SK-N-SH treated with all-trans-retinoic acid at 6 μM for 48 hours (cell line): ENCODE measurements around the gene SIK3.

Source experiments
- ATAC-seq: fragments of 200-7000 bp; cut with Tn5 transposase; 3 replicates; pipeline ENCODE4 v1.9.1; 2020; ENCODE audit warnings: mild to moderate bottlenecking, moderate library complexity
- ARNTL ChIP-seq: fragments of 450-650 bp; formaldehyde crosslinking; IDR thresholded peaks from 2 replicates; pipeline ENCODE4 v1.5.0; 2020; ENCODE audit warnings: low read depth, mild to moderate bottlenecking, moderate library complexity, borderline replicate concordance
- BACH2 ChIP-seq: fragments of 250-450 bp; sonication (Bioruptor Pico); IDR thresholded peaks from 2 replicates; pipeline ENCODE4 v1.9.0; 2021; ENCODE audit warnings: mild to moderate bottlenecking, borderline replicate concordance
- CREB5 ChIP-seq: fragments of 250-450 bp; sonication (Bioruptor Pico); IDR thresholded peaks from 2 replicates; pipeline ENCODE4 v1.5.1; 2020; ENCODE audit warnings: low read depth, mild to moderate bottlenecking, moderate library complexity
- CSRNP3 ChIP-seq: fragments of 250-450 bp; sonication (Bioruptor Pico); IDR thresholded peaks from 2 replicates; pipeline ENCODE4 v1.5.1; 2021; ENCODE audit warnings: mild to moderate bottlenecking, moderate library complexity
- ESRRG ChIP-seq: fragments of 250-450 bp; sonication (Bioruptor Pico); IDR thresholded peaks from 2 replicates; pipeline ENCODE4 v1.6.1; 2021; ENCODE audit warnings: mild to moderate bottlenecking
- GLIS3 ChIP-seq: fragments of 250-450 bp; sonication (Bioruptor Pico); IDR thresholded peaks from 2 replicates; pipeline ENCODE4 v1.5.0; 2020; ENCODE audit warnings: mild to moderate bottlenecking, moderate library complexity
- ISL1 ChIP-seq: fragments of 250-450 bp; sonication (Bioruptor Pico); IDR thresholded peaks from 2 replicates; pipeline ENCODE4 v2.1.2; 2022; ENCODE audit warnings: mild to moderate bottlenecking, moderate library complexity
- OSR1 ChIP-seq: fragments of 250-450 bp; sonication (Bioruptor Pico); IDR thresholded peaks from 2 replicates; pipeline ENCODE4 v1.8.0; 2022; ENCODE audit warnings: moderate library complexity, mild to moderate bottlenecking, inconsistent platforms
- PATZ1 ChIP-seq: fragments of 250-450 bp; sonication (Bioruptor Pico); IDR thresholded peaks from 2 replicates; pipeline ENCODE4 v1.8.0; 2020; ENCODE audit warnings: mild to moderate bottlenecking, moderate library complexity, borderline replicate concordance
- POU6F1 ChIP-seq: fragments of 250-450 bp; sonication (Bioruptor Pico); IDR thresholded peaks from 2 replicates; pipeline ENCODE4 v1.8.0; 2021; ENCODE audit warnings: low read depth, mild to moderate bottlenecking, moderate library complexity, borderline replicate concordance
- PPARA ChIP-seq: fragments of 250-450 bp; sonication (Bioruptor Pico); IDR thresholded peaks from 2 replicates; pipeline ENCODE4 v1.5.0; 2020; ENCODE audit warnings: mild to moderate bottlenecking, borderline replicate concordance
- RARB ChIP-seq: fragments of 250-450 bp; sonication (Bioruptor Pico); IDR thresholded peaks from 2 replicates; pipeline ENCODE4 v1.8.0; 2021; ENCODE audit warnings: mild to moderate bottlenecking, moderate library complexity
- SNAI2 ChIP-seq: fragments of 250-450 bp; sonication (Bioruptor Pico); IDR thresholded peaks from 2 replicates; pipeline ENCODE4 v1.5.0; 2020; ENCODE audit warnings: mild to moderate bottlenecking, moderate library complexity
- TOX ChIP-seq: fragments of 250-450 bp; sonication (Bioruptor Pico); IDR thresholded peaks from 2 replicates; pipeline ENCODE4 v1.8.0; 2021; ENCODE audit warnings: mild to moderate bottlenecking, moderate library complexity, borderline replicate concordance
- TSHZ2 ChIP-seq: fragments of 250-450 bp; sonication (Bioruptor Pico); IDR thresholded peaks from 2 replicates; pipeline ENCODE4 v1.5.0; 2020; ENCODE audit warnings: mild to moderate bottlenecking, moderate library complexity
- ZC3H10 ChIP-seq: fragments of 250-450 bp; sonication (Bioruptor Pico); IDR thresholded peaks from 2 replicates; pipeline ENCODE4 v1.5.1; 2021; ENCODE audit warnings: mild to moderate bottlenecking, moderate library complexity
- ZFP3 ChIP-seq: fragments of 250-450 bp; sonication (Bioruptor Pico); IDR thresholded peaks from 2 replicates; pipeline ENCODE4 v1.5.0; 2020; ENCODE audit warnings: mild to moderate bottlenecking, moderate library complexity
- ZFP30 ChIP-seq: fragments of 450-650 bp; formaldehyde crosslinking; IDR thresholded peaks from 2 replicates; pipeline ENCODE4 v1.5.0; 2022; ENCODE audit warnings: mild to moderate bottlenecking, moderate library complexity
- ZNF565 ChIP-seq: fragments of 450-650 bp; formaldehyde crosslinking; conservative IDR thresholded peaks from 2 replicates; pipeline ENCODE4 v1.5.0; 2020; ENCODE audit warnings: low read depth, mild to moderate bottlenecking, moderate library complexity
- ZNF70 ChIP-seq: fragments of 450-650 bp; formaldehyde crosslinking; IDR thresholded peaks from 2 replicates; pipeline ENCODE4 v1.5.0; 2020; ENCODE audit warnings: mild to moderate bottlenecking, moderate library complexity
- ZNF8 ChIP-seq: fragments of 450-650 bp; formaldehyde crosslinking; IDR thresholded peaks from 2 replicates; pipeline ENCODE4 v1.5.0; 2020; ENCODE audit warnings: mild to moderate bottlenecking, moderate library complexity

SIK3 gene

GRCh38 chr11:117000014-117000737 is 98.1 kb downstream of the SIK3 start (continued):
- TF ChIP-seq OSR1 (CRISPR knock-in tag) (no peak), CREB5 (no peak)
- TF ChIP-seq, all 23 proteins: peak for 4

- ATAC-seq, result no peak
- no peak for TF ChIP-seq GLIS3 (CRISPR knock-in tag)
- TF ChIP-seq ZNF70 (CRISPR knock-in tag), result no peak
- no peak for TF ChIP-seq CSRNP3 (CRISPR knock-in tag)
- no peak for TF ChIP-seq ZFP30 (CRISPR knock-in tag)
- TF ChIP-seq ZFP3 (CRISPR knock-in tag), result no peak
- no peak for TF ChIP-seq RARB (CRISPR knock-in tag)
- TF ChIP-seq ESRRG (CRISPR knock-in tag), result no peak
- TF ChIP-seq ISL1, result no peak
- TF ChIP-seq TSHZ2 (CRISPR knock-in tag), result no peak
- TF ChIP-seq POU6F1 (CRISPR knock-in tag), result no peak
- no peak for TF ChIP-seq PATZ1
- no peak for TF ChIP-seq BACH2 (CRISPR knock-in tag)
- no peak for TF ChIP-seq ZNF8 (CRISPR knock-in tag)
- TF ChIP-seq ZNF565 (CRISPR knock-in tag), result no peak
- no peak for TF ChIP-seq ZC3H10
- TF ChIP-seq, all 23 proteins: peak for 0
Measured at GRCh38 chr11:116997071-116997470, 101.2 kb downstream of the SIK3 start.

- no peak for ATAC-seq
- TF ChIP-seq TOX (CRISPR knock-in tag) (no peak), ZFP3 (CRISPR knock-in tag) (no peak), CREB5 (no peak), TSHZ2 (CRISPR knock-in tag) (no peak), ARNTL (CRISPR knock-in tag) (no peak), ESRRG (CRISPR knock-in tag) (no peak), OSR1 (CRISPR knock-in tag) (no peak), RARB (CRISPR knock-in tag) (no peak), POU6F1 (CRISPR knock-in tag) (no peak), BACH2 (CRISPR knock-in tag) (no peak), PPARA (CRISPR knock-in tag) (no peak), GLIS3 (CRISPR knock-in tag) (no peak), SNAI2 (CRISPR knock-in tag) (no peak), ISL1 (no peak), ZNF8 (CRISPR knock-in tag) (no peak)
Measured at GRCh38 chr11:116994195-116994594, 104.0 kb downstream of the SIK3 start.
